ENCODE results near the gene TMEM151A. TPM values are rescaled to one million over a fixed set of nuclear protein-coding genes. Genes with fewer than 3 reads are reported as not detected.
"Not testable (repeated sequence)": the region's sequence is repeated elsewhere in the genome, so short reads cannot be mapped to it uniquely, and the experiment has no call there.

TMEM151A gene
- total RNA-seq, 1 experiment from 2014 or later = 1.4 TPM

DNA sequence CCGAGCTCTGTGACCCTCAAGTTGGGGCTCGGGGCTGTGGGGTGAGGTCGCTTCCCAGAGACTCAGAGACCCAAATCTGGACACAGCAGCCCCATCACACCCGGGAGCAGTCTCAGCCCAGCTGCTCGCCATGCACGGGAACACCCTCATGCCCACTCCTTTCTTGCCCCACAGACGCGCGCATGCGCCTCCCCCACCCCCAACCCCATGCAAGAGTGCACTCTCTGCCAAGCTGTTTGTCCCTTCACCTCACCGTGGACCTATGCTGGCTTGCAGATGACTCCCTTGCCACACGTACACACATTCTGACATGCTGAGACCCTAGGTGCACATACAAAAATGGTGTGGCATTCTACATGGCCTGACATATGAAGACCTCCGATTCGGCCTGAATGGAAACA lies 25.6 kb downstream of the TMEM151A start:
- Mint-ChIP-seq H3K4me1 (ENCODE audit: low read depth, unreplicated experiment) (no peaks in the 10 kb centered on the region), H3K4me3 (ENCODE audit: low read depth, unreplicated experiment) (no peak overlapping the region), H3K9me3 (ENCODE audit: low read depth, unreplicated experiment) (peaks cover 6% of the 10 kb centered on the region), H3K27me3 (ENCODE audit: unreplicated experiment) (peaks cover 51% of the 10 kb centered on the region), H3K27ac (ENCODE audit: unreplicated experiment) (no peak overlapping the region), H3K36me3 (ENCODE audit: insufficient read depth, unreplicated experiment) (peaks cover 16% of the 10 kb centered on the region)
- no peak for DNase-seq
- BruUV-seq (replicated peaks) = no TSS peak
- intact Hi-C loops (cut with micrococcal nuclease; ENCODE audit: unreplicated experiment) = no loop called here
- TF ChIP-seq, protein P1, sequence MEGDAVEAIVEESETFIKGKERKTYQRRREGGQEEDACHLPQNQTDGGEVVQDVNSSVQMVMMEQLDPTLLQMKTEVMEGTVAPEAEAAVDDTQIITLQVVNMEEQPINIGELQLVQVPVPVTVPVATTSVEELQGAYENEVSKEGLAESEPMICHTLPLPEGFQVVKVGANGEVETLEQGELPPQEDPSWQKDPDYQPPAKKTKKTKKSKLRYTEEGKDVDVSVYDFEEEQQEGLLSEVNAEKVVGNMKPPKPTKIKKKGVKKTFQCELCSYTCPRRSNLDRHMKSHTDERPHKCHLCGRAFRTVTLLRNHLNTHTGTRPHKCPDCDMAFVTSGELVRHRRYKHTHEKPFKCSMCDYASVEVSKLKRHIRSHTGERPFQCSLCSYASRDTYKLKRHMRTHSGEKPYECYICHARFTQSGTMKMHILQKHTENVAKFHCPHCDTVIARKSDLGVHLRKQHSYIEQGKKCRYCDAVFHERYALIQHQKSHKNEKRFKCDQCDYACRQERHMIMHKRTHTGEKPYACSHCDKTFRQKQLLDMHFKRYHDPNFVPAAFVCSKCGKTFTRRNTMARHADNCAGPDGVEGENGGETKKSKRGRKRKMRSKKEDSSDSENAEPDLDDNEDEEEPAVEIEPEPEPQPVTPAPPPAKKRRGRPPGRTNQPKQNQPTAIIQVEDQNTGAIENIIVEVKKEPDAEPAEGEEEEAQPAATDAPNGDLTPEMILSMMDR (IDR thresholded peaks at IDR 0.05; ENCODE audit: unreplicated experiment) = no peak
- CTCF ChIA-PET = interaction anchor here (0.6 to 0.9 kb wide), 2 partner anchors 121 to 235 kb away, joined by 4 read pairs; partner anchors contain the start of gene MRPL11

DNA sequence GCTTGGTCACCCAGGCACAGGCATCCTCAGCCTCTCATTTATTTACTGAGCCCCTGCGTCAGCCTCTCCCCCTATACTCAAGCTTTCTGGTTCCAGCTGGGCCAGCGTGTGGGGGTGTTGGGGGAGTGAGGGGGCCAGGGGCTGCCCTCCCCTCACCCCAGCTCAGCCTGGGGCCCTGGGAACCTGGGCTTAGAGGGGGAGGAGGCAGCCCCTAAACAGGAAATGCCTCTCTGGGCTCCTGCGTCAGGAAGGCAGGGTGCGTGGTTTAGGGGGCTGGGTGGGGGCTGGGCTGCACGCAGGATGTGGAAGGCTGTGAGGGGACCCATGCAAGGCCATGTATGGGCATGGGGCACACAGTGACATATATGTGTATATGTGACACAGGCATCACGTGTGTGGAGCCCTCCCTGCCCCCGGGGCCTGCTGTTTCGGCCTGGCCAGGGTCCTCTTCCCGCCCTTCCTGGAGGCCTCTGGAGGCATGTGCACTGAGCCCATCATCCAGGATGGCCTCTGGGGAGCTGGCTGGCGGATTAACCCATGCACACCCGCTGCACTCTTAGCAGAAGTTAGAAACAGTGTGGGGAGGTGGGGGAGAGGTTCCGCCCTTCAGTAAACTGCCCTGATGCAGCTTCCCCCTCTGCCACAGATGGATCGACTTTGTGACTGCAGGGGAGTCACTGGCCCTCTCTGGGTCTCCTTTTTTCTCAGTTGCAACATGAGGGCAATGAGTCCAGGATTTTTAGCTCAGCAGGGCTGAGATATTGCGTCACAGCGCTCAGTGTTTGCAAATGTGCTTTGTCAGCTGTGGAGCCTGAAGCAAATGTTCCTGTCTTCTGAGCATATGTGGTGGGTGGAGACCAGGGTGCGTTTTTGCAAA lies 26.3 kb downstream of the TMEM151A start:
- CTCF ChIA-PET = interaction anchor here (0.6 kb wide), 1 partner anchor 234 kb away, joined by 4 read pairs; no protein-coding TSS in a partner anchor
- Mint-ChIP-seq H3K36me3 (ENCODE audit: insufficient read depth, unreplicated experiment) (peaks cover 10% of the 10 kb centered on the region), H3K27ac (ENCODE audit: unreplicated experiment) (no peak overlapping the region), H3K27me3 (ENCODE audit: unreplicated experiment) (peaks cover 57% of the 10 kb centered on the region), H3K9me3 (ENCODE audit: low read depth, unreplicated experiment) (peaks cover 6% of the 10 kb centered on the region), H3K4me3 (ENCODE audit: low read depth, unreplicated experiment) (no peak overlapping the region), H3K4me1 (ENCODE audit: low read depth, unreplicated experiment) (no peaks in the 10 kb centered on the region)
- TF ChIP-seq, protein P1 (IDR thresholded peaks at IDR 0.05; ENCODE audit: unreplicated experiment) = no peak
- BruUV-seq (replicated peaks) = no TSS peak
- intact Hi-C loops (cut with micrococcal nuclease; ENCODE audit: unreplicated experiment) = no loop called here
- DNase-seq = no peak

DNA sequence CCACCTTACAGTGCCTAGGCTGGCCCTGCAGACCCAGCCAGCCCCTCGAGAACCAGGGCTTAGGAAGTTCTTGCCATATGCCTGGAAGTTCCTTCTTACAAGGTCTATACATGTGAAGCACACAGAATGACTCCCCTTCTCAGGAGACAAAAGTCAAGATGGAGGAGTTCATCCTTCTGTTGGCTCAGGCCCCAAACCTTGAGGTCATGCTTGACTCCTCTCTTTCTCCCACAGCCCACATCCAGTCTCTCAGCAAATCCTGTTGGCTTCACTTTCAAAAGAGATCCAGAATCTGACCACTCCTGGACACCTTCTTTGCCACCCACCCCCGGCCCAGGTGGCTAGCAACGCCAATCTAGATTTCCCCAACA lies 26.9 kb downstream of the TMEM151A start:
- H3K27ac Mint-ChIP-seq (ENCODE audit: unreplicated experiment) = no peak overlapping the region
- no TSS peak for BruUV-seq (replicated peaks)
- H3K9me3 Mint-ChIP-seq (ENCODE audit: low read depth, unreplicated experiment) = peaks cover 6% of the 10 kb centered on the region
- DNase-seq = no peak
- CTCF ChIA-PET = no interaction called here
- H3K4me3 Mint-ChIP-seq (ENCODE audit: low read depth, unreplicated experiment) = no peak overlapping the region
- TF ChIP-seq, protein P1 (IDR thresholded peaks at IDR 0.05; ENCODE audit: unreplicated experiment) = no peak
- peaks cover 9% of the 10 kb centered on the region for H3K36me3 Mint-ChIP-seq (ENCODE audit: insufficient read depth, unreplicated experiment)
- H3K27me3 Mint-ChIP-seq (ENCODE audit: unreplicated experiment) = peaks cover 63% of the 10 kb centered on the region
- H3K4me1 Mint-ChIP-seq (ENCODE audit: low read depth, unreplicated experiment) = no peaks in the 10 kb centered on the region
- intact Hi-C loops (cut with micrococcal nuclease; ENCODE audit: unreplicated experiment) = no loop called here

DNA sequence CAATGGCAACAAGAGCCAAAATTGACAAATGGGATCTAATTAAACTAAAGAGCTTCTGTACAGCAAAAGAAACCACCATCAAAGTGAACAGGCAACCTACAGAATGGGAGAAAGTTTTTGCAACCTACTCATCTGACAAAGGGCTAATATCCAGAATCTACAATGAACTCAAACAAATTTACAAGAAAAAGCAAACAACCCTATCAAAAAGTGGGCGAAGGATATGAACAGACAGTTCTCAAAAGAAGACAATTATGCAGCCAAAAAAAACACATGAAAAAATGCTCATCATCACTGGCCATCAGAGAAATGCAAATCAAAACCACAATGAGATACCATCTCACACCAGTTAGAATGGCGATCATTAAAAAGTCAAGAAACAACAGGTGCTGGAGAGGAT lies 28.6 kb downstream of the TMEM151A start:
- H3K27ac Mint-ChIP-seq (ENCODE audit: unreplicated experiment); H3K36me3 Mint-ChIP-seq (ENCODE audit: insufficient read depth, unreplicated experiment); BruUV-seq (replicated peaks); intact Hi-C loops (cut with micrococcal nuclease; ENCODE audit: unreplicated experiment); H3K4me3 Mint-ChIP-seq (ENCODE audit: low read depth, unreplicated experiment); H3K9me3 Mint-ChIP-seq (ENCODE audit: low read depth, unreplicated experiment); DNase-seq; H3K4me1 Mint-ChIP-seq (ENCODE audit: low read depth, unreplicated experiment); CTCF ChIA-PET: not testable (repeated sequence)
- H3K27me3 Mint-ChIP-seq (ENCODE audit: unreplicated experiment) = peaks cover 53% of the 10 kb centered on the region

DNA sequence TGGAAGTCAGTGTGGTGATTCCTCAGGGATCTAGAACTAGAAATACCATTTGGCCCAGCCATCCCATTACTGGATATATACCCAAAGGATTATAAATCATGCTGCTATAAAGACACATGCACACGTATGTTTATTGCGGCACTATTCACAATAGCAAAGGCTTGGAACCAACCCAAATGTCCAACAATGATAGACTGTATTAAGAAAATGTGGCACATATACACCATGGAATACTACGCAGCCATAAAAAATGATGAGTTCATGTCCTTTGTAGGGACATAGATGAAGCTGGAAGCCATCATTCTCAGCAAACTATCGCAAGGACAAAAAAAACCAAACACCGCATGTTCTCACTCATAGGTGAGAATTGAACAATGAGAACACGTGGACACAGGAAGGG lies 29.1 kb downstream of the TMEM151A start:
- intact Hi-C loops (cut with micrococcal nuclease; ENCODE audit: unreplicated experiment); DNase-seq; H3K27ac Mint-ChIP-seq (ENCODE audit: unreplicated experiment); H3K36me3 Mint-ChIP-seq (ENCODE audit: insufficient read depth, unreplicated experiment); BruUV-seq (replicated peaks); H3K4me3 Mint-ChIP-seq (ENCODE audit: low read depth, unreplicated experiment); H3K4me1 Mint-ChIP-seq (ENCODE audit: low read depth, unreplicated experiment); H3K9me3 Mint-ChIP-seq (ENCODE audit: low read depth, unreplicated experiment); CTCF ChIA-PET: not testable (repeated sequence)
- H3K27me3 Mint-ChIP-seq (ENCODE audit: unreplicated experiment) = peaks cover 48% of the 10 kb centered on the region
